Stimulated activated naive CD8-positive, alpha-beta T cell treated with anti-CD3 and anti-CD28 coated beads, Interleukin-15, amount 100 ng/mL, for 72 hours (primary cell): Measurements from ENCODE around the gene FXYD3.
A peak's percentile ranks its signal among the peaks of the same experiment; 100 is the strongest.
"Not testable (repeated sequence)": the region's sequence is repeated elsewhere in the genome, so short reads cannot be mapped to it uniquely, and the experiment has no call there.

Experiments used
- ATAC-seq: fragments of 150-1000 bp; cut with Tn5 transposase; 2 replicates; pipeline ENCODE4 v1.10.0; 2021; ENCODE audit warnings: mild to moderate bottlenecking, moderate library complexity
- DNase-seq, 2 donors: peaks; one replicate each; pipeline ENCODE4 v3.0.0; 2021 to 2022
- H3K27ac Mint-ChIP-seq, 2 donors: one replicate each; pipeline ENCODE4 v1.8.0; 2022; ENCODE audit warnings: mild to moderate bottlenecking in 2 of 2, mixed read lengths in 2 of 2, moderate library complexity in 2 of 2
- H3K27me3 Mint-ChIP-seq: one replicate; pipeline ENCODE4 v1.8.0; 2022; ENCODE audit warnings: mixed read lengths
- H3K4me1 Mint-ChIP-seq: one replicate; pipeline ENCODE4 v1.8.0; 2022; ENCODE audit warnings: mild to moderate bottlenecking, mixed read lengths
- H3K4me3 Mint-ChIP-seq, 2 donors: one replicate each; pipeline ENCODE4 v1.8.0; 2022; ENCODE audit warnings: mild to moderate bottlenecking in 2 of 2, mixed read lengths in 2 of 2, moderate library complexity in 1 of 2
- H3K9me3 Mint-ChIP-seq, 2 donors: one replicate each; pipeline ENCODE4 v1.8.0; 2022; ENCODE audit warnings: mixed read lengths in 2 of 2

FXYD3 gene

DNA sequence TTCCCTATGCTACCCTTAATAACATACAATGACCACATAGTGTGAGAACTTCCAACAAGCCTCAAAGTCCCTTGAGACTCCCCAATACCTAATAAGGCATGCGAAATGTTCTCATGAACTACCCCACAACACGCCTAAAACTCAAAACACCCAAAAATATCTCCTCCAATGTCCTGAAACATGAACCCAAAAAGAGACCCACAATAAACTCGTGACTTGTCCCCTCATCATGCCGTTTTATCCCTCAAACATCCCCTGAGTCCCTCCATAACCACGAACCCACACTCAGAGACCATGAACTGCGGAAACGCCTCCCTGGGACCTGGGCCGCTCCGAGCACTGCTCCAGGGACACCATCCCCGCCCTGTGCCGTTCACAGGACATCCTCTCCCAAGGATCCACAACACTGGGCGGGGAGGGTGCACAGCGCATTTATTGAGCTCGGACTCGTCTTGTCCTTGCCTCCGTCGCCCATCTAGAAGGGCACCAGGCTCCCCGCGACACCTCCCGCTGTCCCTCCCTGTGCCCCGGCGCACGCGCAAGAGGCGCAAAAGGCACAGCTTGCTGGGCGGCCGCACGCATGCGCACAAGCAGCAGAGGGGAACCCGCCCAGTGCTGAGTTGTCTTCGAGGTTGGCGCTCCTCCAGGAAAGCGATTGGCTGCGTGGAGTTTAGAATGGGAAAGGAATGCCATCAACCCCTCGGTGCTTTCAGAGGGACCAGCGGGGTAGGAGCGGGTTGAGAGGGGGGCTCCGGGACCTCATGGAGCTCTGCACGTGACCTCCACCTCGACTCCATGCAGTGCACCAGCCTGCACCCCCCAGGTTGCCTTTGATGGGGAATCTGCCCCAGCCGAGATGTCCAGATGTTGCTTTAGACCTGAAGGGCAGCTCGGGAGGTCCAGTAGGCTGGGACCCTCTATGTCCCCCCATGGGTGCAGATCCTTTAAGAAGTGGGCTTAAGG is 8.8 kb downstream of the FXYD3 start:
- peaks cover 18% of the 10 kb centered on the region for H3K4me1 Mint-ChIP-seq
- peak overlapping the region; percentile 77 to 78 for H3K4me3 Mint-ChIP-seq
- H3K9me3 Mint-ChIP-seq, result no peaks in the 10 kb centered on the region
- ATAC-seq (peak; percentile 97), DNase-seq (peak; percentile 82 to 89)
- H3K27me3 Mint-ChIP-seq, result no peaks in the 10 kb centered on the region
- H3K27ac Mint-ChIP-seq, result peak overlapping the region; percentile 65 to 83

- no peaks in the 10 kb centered on the region for H3K9me3 Mint-ChIP-seq
- peak overlapping the region; percentile 77 to 78 for H3K4me3 Mint-ChIP-seq
- no peak overlapping the region for H3K27ac Mint-ChIP-seq
- H3K4me1 Mint-ChIP-seq, result peaks cover 18% of the 10 kb centered on the region
- H3K27me3 Mint-ChIP-seq, result no peaks in the 10 kb centered on the region
- no peak for DNase-seq
- no peak for ATAC-seq
These were observed 9.7 kb downstream of the FXYD3 start for GRCh38 chr19:35125270-35125717.

GRCh38 chr19:35125749-35126623 is 10.4 kb downstream of the FXYD3 start:
- no peaks in the 10 kb centered on the region for H3K9me3 Mint-ChIP-seq
- H3K27me3 Mint-ChIP-seq, result no peaks in the 10 kb centered on the region
- peaks cover 18% of the 10 kb centered on the region for H3K4me1 Mint-ChIP-seq
- H3K4me3 Mint-ChIP-seq, result peak overlapping the region; percentile 7 to 27
- ATAC-seq (no peak), DNase-seq (no peak)
- peak overlapping the region in 1 of 2 donors; percentile 1 for H3K27ac Mint-ChIP-seq

DNA sequence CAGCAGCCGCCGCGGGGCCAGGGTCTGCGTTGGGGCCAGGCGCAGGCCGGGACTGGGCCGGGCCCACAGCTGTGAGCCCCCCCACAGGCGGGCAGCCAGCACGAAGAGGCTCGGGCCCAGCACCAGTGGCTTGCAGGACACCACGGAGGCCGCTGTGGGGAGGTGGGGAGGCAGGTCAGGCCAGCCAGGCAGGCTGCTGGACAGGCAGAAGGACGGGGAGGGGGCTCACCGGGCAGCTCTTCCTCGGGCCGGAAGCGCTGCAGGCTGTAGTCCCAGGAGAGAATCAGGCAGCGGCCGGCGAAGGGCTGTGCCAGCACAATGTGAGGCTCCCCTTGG is 11.0 kb downstream of the FXYD3 start:
- H3K4me1 Mint-ChIP-seq, result peaks cover 18% of the 10 kb centered on the region
- no peak overlapping the region for H3K27ac Mint-ChIP-seq
- DNase-seq (no peak), ATAC-seq (no peak)
- H3K9me3 Mint-ChIP-seq, result no peaks in the 10 kb centered on the region
- H3K27me3 Mint-ChIP-seq, result no peaks in the 10 kb centered on the region
- H3K4me3 Mint-ChIP-seq, result no peak overlapping the region

- Mint-ChIP-seq H3K27ac (no peak overlapping the region), H3K4me1 (peaks cover 18% of the 10 kb centered on the region), H3K4me3 (no peak overlapping the region), H3K27me3 (no peaks in the 10 kb centered on the region), H3K9me3 (peaks cover 5 to 9% of the 10 kb centered on the region in 2 donors)
- ATAC-seq, result no peak
- DNase-seq, result no peak
These were observed 12.2 kb downstream of the FXYD3 start for GRCh38 chr19:35127871-35128270.

DNA sequence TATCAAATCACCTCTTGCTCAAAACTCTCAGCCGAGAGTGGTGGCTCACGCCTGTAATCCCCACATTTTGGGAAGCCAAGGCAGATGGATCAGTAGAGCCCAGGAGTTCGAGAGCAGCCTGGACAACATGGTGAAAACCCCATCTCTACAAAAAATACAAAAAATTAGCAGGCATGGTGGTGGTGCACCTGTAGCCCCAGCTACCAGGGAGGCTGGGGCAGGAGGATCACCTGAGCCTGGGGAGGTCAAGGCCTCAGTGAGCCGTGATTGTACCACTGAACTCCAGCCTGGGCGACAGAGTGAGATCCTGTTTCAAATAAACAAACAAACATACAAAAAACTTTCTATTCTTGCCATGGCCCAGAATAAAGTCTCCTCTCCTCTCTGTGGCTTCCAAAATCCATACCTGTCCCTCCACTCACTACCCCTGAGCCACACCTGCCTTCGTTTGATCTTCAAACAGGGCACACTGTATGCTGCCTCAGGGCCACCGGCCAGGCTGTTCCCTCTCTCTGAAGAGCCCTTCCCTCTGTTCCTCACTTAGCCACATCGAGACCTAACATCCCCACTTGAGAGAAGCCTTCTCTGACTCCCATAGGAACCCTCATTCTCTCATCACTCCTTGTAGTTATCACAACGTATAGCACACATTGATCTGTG is 12.9 kb downstream of the FXYD3 start:
- no peak for DNase-seq
- no peak for ATAC-seq
- H3K27me3 Mint-ChIP-seq, result no peaks in the 10 kb centered on the region
- no peak overlapping the region for H3K4me3 Mint-ChIP-seq
- no peak overlapping the region for H3K27ac Mint-ChIP-seq
- peaks cover 17% of the 10 kb centered on the region for H3K4me1 Mint-ChIP-seq
- peaks cover 5 to 15% of the 10 kb centered on the region in 2 donors for H3K9me3 Mint-ChIP-seq

DNA sequence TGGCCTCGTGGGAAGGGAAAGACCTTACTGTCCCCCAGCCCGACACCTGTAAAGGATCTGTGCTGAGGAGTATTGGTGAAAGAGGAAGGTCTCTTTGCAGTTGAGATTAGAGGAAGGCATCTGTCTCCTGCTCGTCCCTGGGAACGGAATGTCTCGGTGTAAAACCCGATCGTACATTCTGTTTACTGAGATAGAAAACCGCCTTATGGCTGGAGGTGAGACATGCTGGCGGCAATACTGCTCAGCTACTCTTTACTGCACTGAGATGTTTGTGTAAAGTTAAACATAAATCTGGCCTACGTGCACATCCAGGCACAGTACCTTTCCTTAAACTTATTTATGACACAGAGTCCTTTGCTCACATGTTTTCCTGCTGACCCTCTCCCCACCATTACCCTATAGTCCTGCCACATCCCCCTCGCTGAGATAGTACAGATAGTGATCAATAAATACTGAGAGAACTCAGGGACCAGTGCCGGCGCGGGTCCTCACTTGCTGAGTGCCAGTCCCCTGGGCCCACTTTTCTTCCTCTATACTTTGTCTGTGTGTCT is 14.2 kb downstream of the FXYD3 start:
- not testable (repeated sequence) for H3K4me3 Mint-ChIP-seq, DNase-seq, H3K4me1 Mint-ChIP-seq, H3K27me3 Mint-ChIP-seq, H3K27ac Mint-ChIP-seq, ATAC-seq
- H3K9me3 Mint-ChIP-seq, result peaks cover 5 to 15% of the 10 kb centered on the region in 2 donors

- H3K27ac Mint-ChIP-seq, result no peak overlapping the region
- no peak overlapping the region for H3K4me3 Mint-ChIP-seq
- peaks cover 5 to 15% of the 10 kb centered on the region in 2 donors for H3K9me3 Mint-ChIP-seq
- no peaks in the 10 kb centered on the region for H3K4me1 Mint-ChIP-seq
- DNase-seq (no peak), ATAC-seq (no peak)
- no peaks in the 10 kb centered on the region for H3K27me3 Mint-ChIP-seq
These were observed 15.4 kb downstream of the FXYD3 start for GRCh38 chr19:35130761-35131720.

GRCh38 chr19:35132254-35132653 is 16.6 kb downstream of the FXYD3 start:
- H3K4me3 Mint-ChIP-seq, result no peak overlapping the region

GRCh38 chr19:35133826-35134225 is 18.2 kb downstream of the FXYD3 start:
- H3K27ac Mint-ChIP-seq, result no peak overlapping the region
- DNase-seq, result no peak
- no peak overlapping the region for H3K4me3 Mint-ChIP-seq
- H3K4me1 Mint-ChIP-seq, result no peaks in the 10 kb centered on the region
- no peak for ATAC-seq
- peaks cover 9% of the 10 kb centered on the region for H3K27me3 Mint-ChIP-seq
- H3K9me3 Mint-ChIP-seq, result peaks cover 5 to 15% of the 10 kb centered on the region in 2 donors

More at GRCh38 chr19:35132254-35132653, 16.6 kb downstream of the FXYD3 start:
- Mint-ChIP-seq H3K27me3 (no peaks in the 10 kb centered on the region), H3K27ac (no peak overlapping the region), H3K4me1 (no peaks in the 10 kb centered on the region), H3K9me3 (peaks cover 5 to 15% of the 10 kb centered on the region in 2 donors)
- no peak for DNase-seq
- ATAC-seq, result no peak

DNA sequence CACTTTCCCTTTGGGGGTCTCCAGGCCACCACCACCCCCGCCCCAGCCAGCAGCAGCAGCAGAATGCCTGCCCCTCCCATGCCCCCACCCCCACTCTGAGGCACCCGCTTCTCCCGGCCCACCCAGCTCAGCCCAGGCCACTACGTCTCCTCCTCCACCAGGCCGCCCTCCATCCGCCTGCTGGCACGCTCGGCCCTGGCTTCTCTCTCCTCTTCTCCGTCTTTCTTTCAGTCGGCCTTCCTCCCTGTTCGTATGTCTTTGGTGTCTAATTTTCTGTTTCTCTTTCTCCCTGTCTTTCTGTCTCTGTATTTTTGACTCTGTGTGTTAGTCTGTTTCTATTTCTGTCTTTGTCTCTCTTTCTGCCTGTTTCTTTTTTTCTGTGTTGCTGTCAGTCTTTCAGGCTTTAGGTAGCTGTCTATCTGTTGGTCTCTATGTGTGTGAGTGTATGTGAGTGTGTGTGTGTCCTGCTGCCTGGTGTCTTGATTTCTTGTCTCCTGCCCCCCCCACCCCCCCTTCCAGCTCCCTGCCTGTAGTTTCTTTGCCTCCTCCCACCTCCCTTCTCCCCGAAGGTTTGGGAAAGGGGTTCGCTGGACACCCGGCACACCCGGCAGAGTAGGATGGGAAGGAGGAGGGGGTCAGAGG is 19.1 kb downstream of the FXYD3 start, which contains the start of gene LGI4:
TSS of gene LGI4 (minus strand) at position 459 of the 642 bp plus-strand sequence. CDS start at position 80, 379 bp downstream.
- Mint-ChIP-seq H3K27me3 (peaks cover 9% of the 10 kb centered on the region), H3K4me3 (no peak within 1 kb of the TSS), H3K27ac (peak within 1 kb of the TSS in 1 of 2 donors; percentile 1), H3K4me1 (no peaks in the 10 kb centered on the region), H3K9me3 (peaks cover 5 to 15% of the 10 kb centered on the region in 2 donors)
- ATAC-seq (no peak), DNase-seq (no peak)

DNA sequence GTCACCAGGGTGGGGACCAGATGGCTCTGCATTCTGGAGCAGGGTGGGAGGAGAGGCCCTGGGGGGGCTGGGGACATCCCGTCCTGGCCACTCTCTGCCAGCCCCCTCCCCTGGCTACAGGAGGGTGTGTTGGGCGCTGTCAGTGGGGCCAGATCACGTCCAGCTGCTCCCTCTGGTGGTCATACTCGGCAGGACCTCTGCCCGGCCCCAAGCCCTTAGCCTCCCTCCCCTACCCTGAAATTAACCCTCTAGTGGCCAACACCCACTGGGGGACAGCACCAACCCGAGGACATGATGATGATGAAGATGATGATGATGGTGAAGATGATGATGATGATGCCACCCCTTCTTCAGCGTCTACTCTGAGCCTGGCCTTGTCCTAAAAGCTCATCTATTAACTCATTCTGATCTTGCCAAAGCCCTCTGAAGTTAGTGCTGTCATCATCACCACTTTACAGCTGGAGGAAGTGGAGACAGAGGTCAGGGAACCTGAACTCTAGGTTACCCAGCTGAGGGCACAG is 19.8 kb downstream of the FXYD3 start:
- H3K4me1 Mint-ChIP-seq, result no peaks in the 10 kb centered on the region
- H3K9me3 Mint-ChIP-seq, result peaks cover 5 to 15% of the 10 kb centered on the region in 2 donors
- no peak overlapping the region for H3K27ac Mint-ChIP-seq
- DNase-seq (peak; percentile 75 to 80), ATAC-seq (peak; percentile 90)
- peaks cover 9% of the 10 kb centered on the region for H3K27me3 Mint-ChIP-seq
- no peak overlapping the region for H3K4me3 Mint-ChIP-seq

GRCh38 chr19:35136231-35136630 is 20.6 kb downstream of the FXYD3 start:
- peaks cover 5 to 15% of the 10 kb centered on the region in 2 donors for H3K9me3 Mint-ChIP-seq
- no peak overlapping the region for H3K27ac Mint-ChIP-seq
- H3K4me3 Mint-ChIP-seq, result no peak overlapping the region
- peaks cover 9% of the 10 kb centered on the region for H3K27me3 Mint-ChIP-seq
- H3K4me1 Mint-ChIP-seq, result peaks cover 7% of the 10 kb centered on the region
- ATAC-seq (no peak), DNase-seq (no peak)
